Activated CD4-positive, alpha-beta T cell treated with anti-CD3 and anti-CD28 coated beads, Interleukin-2, amount 10 ng/mL, durations not matched to agents 7 days and 5 days (primary cell): ENCODE data around the gene USP4. TPM values are rescaled to one million over a fixed set of nuclear protein-coding genes. Genes with fewer than 3 reads are reported as not detected.
A peak's percentile ranks its signal among the peaks of the same experiment; 100 is the strongest.

Experiments
- CTCF ChIA-PET: fragments of 350-600 bp; sonication (Branson Sonifier 250); formaldehyde crosslinking; loops from one replicate; lab custom pipeline; 2021; ENCODE audit warnings: antibody characterized with exemption; lab: Charles Lee
- POLR2A ChIA-PET: fragments of 350-600 bp; sonication (Branson Sonifier 250); formaldehyde crosslinking; loops from one replicate; lab custom pipeline; 2021; ENCODE audit warnings: antibody characterized with exemption; lab: Charles Lee
- DNase-seq: peaks from one replicate; pipeline ENCODE4 v3.0.0-alpha.2; 2020
- H3K27ac Mint-ChIP-seq: one replicate; pipeline ENCODE4 v1.8.0; 2021; ENCODE audit warnings: mild to moderate bottlenecking, moderate library complexity, mixed read lengths
- H3K27me3 Mint-ChIP-seq: one replicate; pipeline ENCODE4 v1.8.0; 2021; ENCODE audit warnings: mixed read lengths
- H3K36me3 Mint-ChIP-seq: one replicate; pipeline ENCODE4 v1.8.0; 2021; ENCODE audit warnings: low read depth, mixed read lengths
- H3K4me1 Mint-ChIP-seq: one replicate; pipeline ENCODE4 v1.8.0; 2021; ENCODE audit warnings: mixed read lengths
- H3K4me3 Mint-ChIP-seq: one replicate; pipeline ENCODE4 v1.8.0; 2021; ENCODE audit warnings: mild to moderate bottlenecking, moderate library complexity, mixed read lengths
- H3K9me3 Mint-ChIP-seq: one replicate; pipeline ENCODE4 v1.8.0; 2021; ENCODE audit warnings: mixed read lengths
- total RNA-seq, 2 experiments: library from RNA; stranded (reverse); gene quantifications; one replicate each; pipeline ENCODE4 v1.2.3, GENCODE V29; 2021

USP4 gene
- total RNA-seq, 2 experiments from 2014 or later, result 87.1 to 88.4 TPM

DNA sequence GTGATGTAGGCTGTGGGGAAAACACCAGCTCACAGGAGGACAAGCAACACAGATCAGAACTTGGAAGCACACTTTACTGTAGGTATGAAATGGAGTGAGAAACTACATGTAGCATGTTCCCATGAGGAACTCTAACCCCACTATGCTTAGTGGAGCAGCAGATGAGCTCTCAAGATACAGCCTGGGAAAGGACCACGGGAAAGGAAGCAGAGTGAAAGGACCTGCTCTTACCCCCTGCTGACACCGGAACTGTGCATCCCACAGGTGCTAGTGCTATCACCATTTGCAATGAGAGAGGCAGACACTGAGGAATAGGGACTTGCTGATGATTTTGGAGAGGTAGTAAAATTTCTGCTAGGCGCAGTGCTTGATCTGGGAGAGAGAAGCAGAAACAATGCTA lies 28.6 kb downstream of the USP4 start:
- DNase-seq, result no peak
- H3K4me3 Mint-ChIP-seq, result no peak overlapping the region
- H3K9me3 Mint-ChIP-seq, result no peaks in the 10 kb centered on the region
- H3K36me3 Mint-ChIP-seq, result peaks cover 28% of the 10 kb centered on the region
- CTCF ChIA-PET, result no interaction called here
- no peak overlapping the region for H3K27ac Mint-ChIP-seq
- POLR2A ChIA-PET, result no interaction called here
- no peaks in the 10 kb centered on the region for H3K27me3 Mint-ChIP-seq
- no peaks in the 10 kb centered on the region for H3K4me1 Mint-ChIP-seq

DNA sequence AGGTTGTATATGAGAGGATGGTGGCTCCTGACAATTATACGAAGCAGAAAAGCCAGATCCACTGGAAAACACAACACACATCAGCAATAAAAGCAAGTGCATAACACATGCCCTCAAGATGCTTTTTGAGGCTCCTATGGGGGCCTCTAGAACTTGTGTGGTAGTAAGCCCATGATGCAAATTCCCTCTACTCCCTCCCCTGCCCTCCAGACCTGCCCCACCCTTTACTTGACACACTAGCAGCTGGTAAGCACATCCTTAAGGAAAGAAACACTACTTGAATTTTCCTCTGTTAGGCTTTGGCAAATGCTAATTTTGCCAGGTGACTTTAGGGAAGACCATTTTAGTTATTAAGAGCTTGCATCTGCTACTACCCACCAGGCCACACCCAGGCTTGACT lies 29.2 kb downstream of the USP4 start:
- Mint-ChIP-seq H3K36me3 (peaks cover 31% of the 10 kb centered on the region), H3K4me3 (no peak overlapping the region), H3K4me1 (no peaks in the 10 kb centered on the region), H3K27ac (peak overlapping the region; percentile 36), H3K9me3 (no peaks in the 10 kb centered on the region), H3K27me3 (no peaks in the 10 kb centered on the region)
- DNase-seq, result no peak
- CTCF ChIA-PET, result no interaction called here
- POLR2A ChIA-PET, result no interaction called here

DNA sequence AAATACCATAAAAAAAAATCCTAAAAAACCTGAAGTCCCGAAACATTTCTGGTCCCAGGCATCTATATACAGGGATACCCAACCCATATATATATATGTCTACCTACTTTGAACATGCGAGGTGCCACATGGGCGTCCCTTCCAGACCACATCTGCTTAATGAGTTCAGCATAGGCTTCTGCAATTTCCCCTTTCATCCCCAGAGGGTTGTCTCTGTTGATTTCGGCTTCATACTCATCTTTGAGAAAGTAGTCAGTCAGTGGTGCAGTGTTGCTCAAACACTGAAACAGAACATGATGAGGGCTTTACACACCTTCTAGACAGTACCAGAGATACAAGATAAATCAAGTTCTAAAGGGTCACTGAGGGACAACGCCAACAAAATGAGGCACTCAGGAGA lies 34.2 kb downstream of the USP4 start:
- no peak for DNase-seq
- H3K9me3 Mint-ChIP-seq, result no peaks in the 10 kb centered on the region
- H3K4me3 Mint-ChIP-seq, result no peak overlapping the region
- H3K27ac Mint-ChIP-seq, result no peak overlapping the region
- ChIA-PET POLR2A (no interaction called here), CTCF (interaction anchor here (0.6 to 1.0 kb wide), 2 partner anchors 284 to 347 kb away, joined by 3 read pairs; partner anchors contain the start of gene NDUFAF3)
- no peaks in the 10 kb centered on the region for H3K27me3 Mint-ChIP-seq
- H3K36me3 Mint-ChIP-seq, result peaks cover 42% of the 10 kb centered on the region
- H3K4me1 Mint-ChIP-seq, result peaks cover 10% of the 10 kb centered on the region

DNA sequence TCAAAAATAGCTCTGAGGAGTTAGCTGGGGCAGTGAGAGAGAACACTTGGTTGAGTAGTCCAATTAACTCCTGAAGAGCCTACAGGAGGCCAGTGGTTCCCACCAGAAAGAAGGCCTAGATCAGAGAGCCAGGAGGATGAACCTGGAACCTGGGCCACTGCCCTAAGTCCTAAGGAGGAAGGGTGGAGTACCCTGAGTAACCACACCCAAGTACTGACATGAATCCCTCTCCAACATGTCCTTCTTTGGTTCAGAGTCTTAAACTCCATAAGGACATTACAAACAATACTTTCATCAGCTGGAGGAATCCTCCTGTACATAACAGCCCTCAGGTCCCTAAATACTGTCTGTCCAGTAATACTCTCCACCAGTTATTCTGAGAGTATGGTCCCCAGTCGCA lies 37.2 kb downstream of the USP4 start:
- DNase-seq, result no peak
- Mint-ChIP-seq H3K27ac (peak overlapping the region; percentile 57), H3K4me1 (peaks cover 10% of the 10 kb centered on the region), H3K27me3 (no peaks in the 10 kb centered on the region), H3K4me3 (no peak overlapping the region), H3K9me3 (no peaks in the 10 kb centered on the region), H3K36me3 (peaks cover 48% of the 10 kb centered on the region)
- ChIA-PET POLR2A (interaction anchor here (1.1 kb wide), 1 partner anchor 75 kb away, joined by 3 read pairs; no protein-coding TSS in a partner anchor), CTCF (interaction anchor here (0.7 to 1.2 kb wide), 2 partner anchors 19 to 117 kb away, joined by 3 read pairs; no protein-coding TSS in a partner anchor)

DNA sequence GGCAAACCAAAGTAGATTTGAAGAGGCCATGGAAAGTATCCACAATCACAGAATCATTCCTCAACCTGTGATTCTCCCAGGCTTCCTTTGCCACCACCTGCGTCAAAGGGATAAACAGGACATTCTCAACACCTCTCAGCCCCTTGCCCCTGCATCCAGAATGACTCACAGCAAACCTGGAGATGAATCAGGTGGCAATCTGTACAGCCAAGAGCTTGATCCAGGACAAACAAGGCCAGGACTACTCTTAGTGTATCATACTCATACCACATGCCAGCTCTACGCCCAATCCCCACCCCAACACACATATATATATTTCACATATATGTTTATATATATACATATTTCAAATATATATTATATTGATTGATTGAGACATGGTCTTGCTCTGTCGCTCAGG lies 39.3 kb downstream of the USP4 start:
- Mint-ChIP-seq H3K4me3 (no peak overlapping the region), H3K27me3 (no peaks in the 10 kb centered on the region), H3K36me3 (peaks cover 53% of the 10 kb centered on the region), H3K4me1 (peaks cover 10% of the 10 kb centered on the region), H3K27ac (no peak overlapping the region), H3K9me3 (no peaks in the 10 kb centered on the region)
- ChIA-PET CTCF (interaction anchor here (0.6 to 2.0 kb wide), 3 partner anchors 22 to 263 kb away, joined by 3 to 5 read pairs (median 3); no protein-coding TSS in a partner anchor), POLR2A (interaction anchor here (0.6 kb wide), 1 partner anchor 34 kb away, joined by 3 read pairs; no protein-coding TSS in a partner anchor)
- no peak for DNase-seq

DNA sequence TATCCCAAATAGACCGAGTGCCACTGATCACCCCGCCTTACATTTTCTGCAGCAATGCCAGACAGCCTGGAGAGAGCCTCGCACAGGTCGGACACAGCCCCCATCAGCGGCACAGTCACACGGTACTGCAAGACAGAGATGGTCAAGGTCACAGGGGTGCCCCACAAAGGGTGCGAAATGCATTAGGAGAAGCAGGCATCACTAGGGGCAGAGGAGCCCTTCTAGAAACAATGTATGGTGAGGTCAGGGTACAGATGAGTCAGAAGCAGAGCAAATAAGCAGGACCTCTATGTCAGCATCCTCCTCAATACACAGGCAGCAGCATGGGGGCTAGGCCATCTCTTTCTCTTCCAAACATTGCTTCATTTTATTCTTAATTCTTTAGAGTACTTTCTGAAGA lies 41.3 kb downstream of the USP4 start:
- Mint-ChIP-seq H3K27me3 (no peaks in the 10 kb centered on the region), H3K27ac (no peak overlapping the region), H3K4me3 (no peak overlapping the region), H3K4me1 (peaks cover 10% of the 10 kb centered on the region), H3K36me3 (peaks cover 63% of the 10 kb centered on the region), H3K9me3 (no peaks in the 10 kb centered on the region)
- ChIA-PET POLR2A (no interaction called here), CTCF (interaction anchor here (0.6 kb wide), 1 partner anchor 52 kb away, joined by 3 read pairs; no protein-coding TSS in a partner anchor)
- no peak for DNase-seq

DNA sequence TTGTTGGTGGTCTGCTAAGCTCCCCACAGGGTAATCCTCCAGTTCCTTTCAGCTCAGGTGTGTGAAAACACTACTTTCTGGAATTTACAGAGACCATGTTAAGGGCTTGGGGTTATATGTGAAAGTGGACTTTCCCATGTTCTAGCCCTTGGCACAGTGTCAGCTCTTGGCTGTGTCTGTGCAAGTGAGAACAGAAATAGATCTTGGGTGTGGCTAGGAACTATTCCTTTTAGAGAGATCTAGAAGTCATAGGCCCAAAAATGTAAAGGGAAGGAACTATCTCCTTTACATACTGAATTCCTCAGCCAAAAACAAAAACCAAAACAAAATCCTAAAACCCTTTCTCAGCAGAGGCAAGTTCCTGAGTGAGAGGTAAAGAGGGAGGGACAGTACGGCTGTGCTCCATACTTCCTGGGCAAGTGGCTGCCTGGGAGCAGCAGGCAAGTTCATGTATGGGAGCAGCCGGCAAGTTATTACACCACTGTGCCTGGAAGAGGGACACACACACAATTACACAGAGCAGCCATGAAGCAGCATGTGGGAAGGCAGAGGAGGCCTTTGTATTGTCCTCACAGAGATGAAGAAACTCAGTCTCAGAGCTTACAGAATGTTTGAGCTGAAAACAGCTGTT lies 43.0 kb downstream of the USP4 start:
- Mint-ChIP-seq H3K4me3 (no peak overlapping the region), H3K27ac (peak overlapping the region; percentile 58), H3K4me1 (no peaks in the 10 kb centered on the region), H3K27me3 (no peaks in the 10 kb centered on the region), H3K36me3 (peaks cover 63% of the 10 kb centered on the region), H3K9me3 (no peaks in the 10 kb centered on the region)
- no peak for DNase-seq
- ChIA-PET POLR2A (no interaction called here), CTCF (no interaction called here)

DNA sequence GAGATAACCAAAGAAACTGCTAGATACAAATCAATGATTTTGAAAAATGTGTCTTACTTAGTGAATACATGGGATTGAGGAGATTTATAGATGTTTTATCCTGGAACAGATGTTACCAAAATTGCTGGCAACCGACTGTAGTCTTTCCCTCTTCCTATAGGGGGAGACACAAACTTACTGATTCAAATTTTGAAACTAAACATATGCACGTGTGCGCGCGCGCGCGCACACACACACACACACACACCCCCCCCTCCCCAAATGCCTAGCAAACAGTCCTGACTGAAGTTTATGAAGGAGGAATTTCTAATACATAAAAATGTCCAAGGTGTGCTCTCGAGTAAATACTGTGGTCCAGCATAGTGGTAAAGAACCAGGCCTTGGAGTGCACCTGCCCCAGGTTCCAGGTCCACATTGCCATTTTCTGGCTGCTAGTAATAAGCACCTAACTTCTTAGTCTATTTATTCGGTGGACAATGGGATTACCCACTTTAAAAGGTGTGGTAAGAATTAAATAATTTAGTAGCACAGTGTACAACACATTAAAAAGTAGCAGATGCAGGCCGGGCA lies 44.3 kb downstream of the USP4 start:
- ChIA-PET POLR2A (no interaction called here), CTCF (interaction anchor here (1.1 to 1.2 kb wide), 2 partner anchors 13 to 24 kb away, joined by 3 to 4 read pairs; no protein-coding TSS in a partner anchor)
- Mint-ChIP-seq H3K27me3 (no peaks in the 10 kb centered on the region), H3K27ac (peak overlapping the region; percentile 71), H3K9me3 (no peaks in the 10 kb centered on the region), H3K36me3 (peaks cover 58% of the 10 kb centered on the region), H3K4me3 (no peak overlapping the region), H3K4me1 (no peaks in the 10 kb centered on the region)
- DNase-seq, result peak; percentile 49

DNA sequence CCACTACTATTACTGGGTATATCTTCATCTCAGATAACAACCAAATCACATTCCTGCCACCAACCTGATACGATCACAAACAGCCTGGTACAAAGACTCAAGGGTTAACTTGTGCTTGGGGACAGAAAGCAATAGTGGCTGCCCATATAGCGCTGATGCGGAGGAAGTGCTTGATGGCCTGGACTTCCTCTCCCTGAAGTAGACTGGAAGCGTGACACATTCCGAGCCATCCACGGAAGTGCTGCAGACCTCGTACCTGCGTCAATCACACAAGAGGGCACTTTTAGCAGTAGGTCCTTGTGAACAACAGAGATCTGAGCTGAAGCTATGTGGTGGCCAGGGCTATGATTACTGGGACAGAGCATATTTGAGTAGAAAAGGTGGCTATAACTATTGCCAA lies 45.5 kb downstream of the USP4 start:
- POLR2A ChIA-PET, result no interaction called here
- DNase-seq, result no peak
- CTCF ChIA-PET, result interaction anchor here (0.7 to 1.2 kb wide), 6 partner anchors 14 to 76 kb away, joined by 3 to 4 read pairs (median 3); no protein-coding TSS in a partner anchor
- Mint-ChIP-seq H3K4me1 (no peaks in the 10 kb centered on the region), H3K4me3 (no peak overlapping the region), H3K27ac (no peak overlapping the region), H3K36me3 (peaks cover 56% of the 10 kb centered on the region), H3K9me3 (no peaks in the 10 kb centered on the region), H3K27me3 (no peaks in the 10 kb centered on the region)

DNA sequence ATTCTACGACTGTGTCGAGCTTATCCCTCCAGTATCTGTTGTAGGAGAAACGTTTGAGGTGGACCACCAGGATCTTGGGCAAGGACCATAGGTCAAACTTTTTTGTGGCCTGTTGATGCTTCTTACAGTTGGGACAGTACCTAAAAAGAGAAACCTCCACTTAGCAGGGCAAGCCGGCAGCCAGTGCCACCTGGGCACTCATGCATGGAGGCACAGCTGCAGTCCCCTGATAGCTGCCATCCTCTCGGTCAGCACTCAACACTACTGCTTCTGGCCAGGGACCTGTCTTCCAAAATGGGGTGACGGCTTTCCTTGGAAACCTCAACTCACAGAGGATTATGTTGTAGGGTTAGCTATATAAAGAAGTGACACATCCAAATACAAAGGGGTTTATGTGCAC lies 55.9 kb downstream of the USP4 start:
- Mint-ChIP-seq H3K36me3 (peaks cover 65% of the 10 kb centered on the region), H3K27me3 (no peaks in the 10 kb centered on the region), H3K4me1 (peaks cover 5% of the 10 kb centered on the region), H3K27ac (no peak overlapping the region), H3K4me3 (no peak overlapping the region), H3K9me3 (no peaks in the 10 kb centered on the region)
- CTCF ChIA-PET, result interaction anchor here (1.6 kb wide), 1 partner anchor 18 kb away, joined by 3 read pairs; no protein-coding TSS in a partner anchor
- DNase-seq, result no peak
- POLR2A ChIA-PET, result no interaction called here

DNA sequence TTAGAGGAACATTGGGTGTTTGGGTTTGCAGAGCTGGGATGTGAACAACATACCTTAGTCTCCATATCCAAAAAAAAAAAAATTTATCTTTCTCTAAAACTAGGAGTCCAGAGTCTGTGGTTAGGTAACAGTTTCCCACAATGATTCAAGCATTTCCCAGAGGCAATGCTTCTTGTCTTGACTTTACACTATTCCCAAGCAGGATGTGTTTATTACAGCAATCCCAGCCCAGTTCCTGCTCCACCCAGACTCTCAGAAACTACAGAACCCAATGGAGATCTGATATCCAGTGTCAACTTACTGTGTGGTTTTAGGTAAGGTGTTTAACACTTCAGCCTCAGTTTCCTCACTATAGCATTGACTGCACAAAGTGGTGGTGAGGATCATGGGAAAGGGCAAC lies 60.5 kb downstream of the USP4 start:
- H3K9me3 Mint-ChIP-seq, result no peaks in the 10 kb centered on the region
- no peak overlapping the region for H3K4me3 Mint-ChIP-seq
- H3K4me1 Mint-ChIP-seq, result peaks cover 33% of the 10 kb centered on the region
- ChIA-PET POLR2A (no interaction called here), CTCF (interaction anchor here (0.6 to 1.5 kb wide), 3 partner anchors 12 to 64 kb away, joined by 3 to 5 read pairs (median 3); no protein-coding TSS in a partner anchor)
- H3K36me3 Mint-ChIP-seq, result peaks cover 55% of the 10 kb centered on the region
- no peak overlapping the region for H3K27ac Mint-ChIP-seq
- no peaks in the 10 kb centered on the region for H3K27me3 Mint-ChIP-seq
- no peak for DNase-seq

DNA sequence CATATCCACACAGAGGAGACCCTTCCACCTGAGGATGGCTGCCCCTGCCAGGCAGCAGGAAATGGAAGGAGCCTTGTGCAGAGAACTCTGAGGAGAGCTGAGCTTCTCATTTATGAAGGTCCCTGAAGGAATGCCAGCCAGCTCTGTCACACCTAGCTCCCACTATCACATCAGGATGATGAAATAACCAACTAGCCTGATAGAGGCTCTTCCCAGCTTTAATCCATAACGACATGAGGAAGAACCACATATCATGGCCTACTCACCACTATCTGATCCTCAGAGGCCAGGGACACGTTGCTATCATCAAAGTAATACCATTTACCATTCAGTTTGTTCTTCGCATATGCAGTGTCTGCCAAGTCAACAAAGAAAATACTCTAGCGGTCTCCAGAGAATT lies 61.3 kb downstream of the USP4 start:
- no peaks in the 10 kb centered on the region for H3K27me3 Mint-ChIP-seq
- DNase-seq, result no peak
- H3K27ac Mint-ChIP-seq, result peak overlapping the region; percentile 21
- no peaks in the 10 kb centered on the region for H3K9me3 Mint-ChIP-seq
- POLR2A ChIA-PET, result interaction anchor here (0.6 kb wide), 1 partner anchor 31 kb away, joined by 8 read pairs; no protein-coding TSS in a partner anchor
- CTCF ChIA-PET, result interaction anchor here (0.6 to 1.5 kb wide), 4 partner anchors 11 to 643 kb away, joined by 3 to 5 read pairs (median 3); partner anchors contain the start of gene SLC26A6
- H3K4me1 Mint-ChIP-seq, result peaks cover 35% of the 10 kb centered on the region
- H3K4me3 Mint-ChIP-seq, result no peak overlapping the region
- peaks cover 47% of the 10 kb centered on the region for H3K36me3 Mint-ChIP-seq

DNA sequence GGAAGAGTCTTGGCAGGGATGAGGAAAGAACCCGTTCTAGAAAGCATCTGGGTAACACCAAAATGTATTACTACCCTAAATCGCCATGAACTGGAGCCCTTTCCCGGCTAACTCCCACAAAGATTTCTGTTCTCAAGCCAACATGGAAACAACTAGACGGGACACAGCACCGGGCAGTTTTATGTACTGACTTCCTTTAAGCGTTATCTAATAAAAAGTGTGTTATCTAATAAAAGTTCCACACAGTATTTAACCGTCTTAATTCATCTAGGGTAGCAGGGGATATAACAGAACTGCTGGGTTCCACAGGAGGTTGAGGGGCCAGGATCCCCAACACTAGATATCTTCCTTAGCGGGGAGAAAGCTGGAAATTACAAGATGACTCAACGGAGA lies 62.5 kb downstream of the USP4 start:
- no peak for DNase-seq
- Mint-ChIP-seq H3K27ac (peak overlapping the region; percentile 82), H3K4me3 (peak overlapping the region; percentile 76), H3K4me1 (peaks cover 35% of the 10 kb centered on the region), H3K9me3 (no peaks in the 10 kb centered on the region), H3K27me3 (no peaks in the 10 kb centered on the region), H3K36me3 (peaks cover 44% of the 10 kb centered on the region)
- ChIA-PET CTCF (no interaction called here), POLR2A (no interaction called here)
